Measurements from ENCODE around the gene ARPC1B.

Gene ARPC1B

GRCh38 chr7:99433158-99433557 lies 58.6 kb downstream of the ARPC1B start:
- no peak overlapping the region for H3K9ac ChIP-seq (ENCODE audit: low read length)
- H3K27me3 ChIP-seq (ENCODE audit: insufficient read depth, low read length): no peaks in the 10 kb centered on the region
- H3K4me2 ChIP-seq (ENCODE audit: low read length): no peak overlapping the region
- no peak overlapping the region for H2AFZ ChIP-seq (ENCODE audit: low read length)
- no peaks in the 10 kb centered on the region for H3K9me3 ChIP-seq (ENCODE audit: low read length)
- no peaks in the 10 kb centered on the region for H3K9me2 ChIP-seq (ENCODE audit: low read depth, low read length)
- TF ChIP-seq CTCF (IDR thresholded peaks at IDR 0.05; ENCODE audit: low read length) (no peak), EZH2 (IDR thresholded peaks at IDR 0.05; ENCODE audit: borderline replicate concordance, low read length) (no peak)
- no peak overlapping the region for H3K27ac ChIP-seq (ENCODE audit: low read depth, low read length, poor library complexity, severe bottlenecking)
- no peak overlapping the region for H3K4me3 ChIP-seq (ENCODE audit: low read depth, low read length, poor library complexity, severe bottlenecking)
- no peaks in the 10 kb centered on the region for H3F3A ChIP-seq (ENCODE audit: insufficient read depth, low read length)
- peaks cover 65% of the 10 kb centered on the region for H3K36me3 ChIP-seq (ENCODE audit: insufficient read depth, low read length)
- no peaks in the 10 kb centered on the region for H4K20me1 ChIP-seq (ENCODE audit: insufficient read depth, low read length)
- peaks cover 8% of the 10 kb centered on the region for H3K79me2 ChIP-seq (ENCODE audit: insufficient read depth, low read length)
- H3K4me1 ChIP-seq (ENCODE audit: insufficient read depth, low read length, severe bottlenecking): peaks cover 8% of the 10 kb centered on the region

GRCh38 chr7:99437946-99438572 lies 63.5 kb downstream of the ARPC1B start:
- Histone ChIP-seq H3K79me2 (ENCODE audit: insufficient read depth, low read length) (peaks cover 22% of the 10 kb centered on the region), H3K27me3 (ENCODE audit: insufficient read depth, low read length) (no peaks in the 10 kb centered on the region), H3K4me3 (ENCODE audit: low read depth, low read length, poor library complexity, severe bottlenecking) (peak overlapping the region; percentile 99), H3K4me1 (ENCODE audit: insufficient read depth, low read length, severe bottlenecking) (peaks cover 18% of the 10 kb centered on the region), H4K20me1 (ENCODE audit: insufficient read depth, low read length) (no peaks in the 10 kb centered on the region), H3K36me3 (ENCODE audit: insufficient read depth, low read length) (peaks cover 35% of the 10 kb centered on the region), H3K9me2 (ENCODE audit: low read depth, low read length) (no peaks in the 10 kb centered on the region), H3K27ac (ENCODE audit: low read depth, low read length, poor library complexity, severe bottlenecking) (peak overlapping the region; percentile 58), H3F3A (ENCODE audit: insufficient read depth, low read length) (no peaks in the 10 kb centered on the region), H3K4me2 (ENCODE audit: low read length) (peak overlapping the region; percentile 90), H3K9me3 (ENCODE audit: low read length) (no peaks in the 10 kb centered on the region), H3K9ac (ENCODE audit: low read length) (peak overlapping the region; percentile 87), H2AFZ (ENCODE audit: low read length) (peak overlapping the region; percentile 45; the same call in 1 of the 2 replicates)
- no peak for TF ChIP-seq CTCF (IDR thresholded peaks at IDR 0.05; ENCODE audit: low read length)

GRCh38 chr7:99438573-99439480 lies 64.3 kb downstream of the ARPC1B start, which contains the start of the genes CPSF4 and PTCD1:
Gene CPSF4, plus strand, starts transcription at chr7:99438943. Its CDS starts 140 bp downstream, at chr7:99439083.
Gene PTCD1, minus strand, starts transcription at chr7:99438798. Its CDS starts 3,556 bp downstream, at chr7:99435242.
- peaks cover 18% of the 10 kb centered on the region for H3K4me1 ChIP-seq (ENCODE audit: insufficient read depth, low read length, severe bottlenecking)
- H2AFZ ChIP-seq (ENCODE audit: low read length): peak within 1 kb of the TSS; percentile 45; the same call in 1 of the 2 replicates
- H3F3A ChIP-seq (ENCODE audit: insufficient read depth, low read length): no peaks in the 10 kb centered on the region
- H3K27ac ChIP-seq (ENCODE audit: low read depth, low read length, poor library complexity, severe bottlenecking): peak within 1 kb of the TSS; percentile 58
- H3K36me3 ChIP-seq (ENCODE audit: insufficient read depth, low read length): peaks cover 35% of the 10 kb centered on the region
- H3K27me3 ChIP-seq (ENCODE audit: insufficient read depth, low read length): no peaks in the 10 kb centered on the region
- no peaks in the 10 kb centered on the region for H4K20me1 ChIP-seq (ENCODE audit: insufficient read depth, low read length)
- TF ChIP-seq CTCF (IDR thresholded peaks at IDR 0.05; ENCODE audit: low read length) (no peak), EZH2 (IDR thresholded peaks at IDR 0.05; ENCODE audit: borderline replicate concordance, low read length) (no peak)
- H3K4me2 ChIP-seq (ENCODE audit: low read length): peak within 1 kb of the TSS; percentile 90
- H3K9me2 ChIP-seq (ENCODE audit: low read depth, low read length): no peaks in the 10 kb centered on the region
- peak within 1 kb of the TSS; percentile 99 for H3K4me3 ChIP-seq (ENCODE audit: low read depth, low read length, poor library complexity, severe bottlenecking)
- H3K9ac ChIP-seq (ENCODE audit: low read length): peak within 1 kb of the TSS; percentile 87
- H3K79me2 ChIP-seq (ENCODE audit: insufficient read depth, low read length): peaks cover 22% of the 10 kb centered on the region
- no peaks in the 10 kb centered on the region for H3K9me3 ChIP-seq (ENCODE audit: low read length)

Data from OCI-LY1 (cell line).